Dendritic cell treated with granulocyte-macrophage colony-stimulating factor and Interleukin-4, amounts not matched to agents 40 ng/mL and 50 ng/mL, for 4 days (primary cell): ENCODE data around the gene PRMT9.
A peak's percentile ranks its signal among the peaks of the same experiment; 100 is the strongest.

Experiments
- H3K27ac Mint-ChIP-seq: one replicate; pipeline ENCODE4 v1.8.0; 2022; ENCODE audit warnings: mild to moderate bottlenecking, mixed read lengths
- H3K27me3 Mint-ChIP-seq: one replicate; pipeline ENCODE4 v1.8.0; 2022; ENCODE audit warnings: mild to moderate bottlenecking, mixed read lengths
- H3K36me3 Mint-ChIP-seq: one replicate; pipeline ENCODE4 v1.8.0; 2022; ENCODE audit warnings: low read depth, mixed read lengths
- H3K4me1 Mint-ChIP-seq: one replicate; pipeline ENCODE4 v1.8.0; 2022; ENCODE audit warnings: low read depth, mixed read lengths
- H3K4me3 Mint-ChIP-seq: one replicate; pipeline ENCODE4 v1.8.0; 2022; ENCODE audit warnings: mild to moderate bottlenecking, moderate library complexity, mixed read lengths
- H3K9me3 Mint-ChIP-seq: one replicate; pipeline ENCODE4 v1.8.0; 2022; ENCODE audit warnings: mixed read lengths
- intact Hi-C: fragments of 100-400 bp; cut with micrococcal nuclease; formaldehyde crosslinking; loops from one replicate; pipeline ENCODE4 v1.15.0; 2022

Gene PRMT9

DNA sequence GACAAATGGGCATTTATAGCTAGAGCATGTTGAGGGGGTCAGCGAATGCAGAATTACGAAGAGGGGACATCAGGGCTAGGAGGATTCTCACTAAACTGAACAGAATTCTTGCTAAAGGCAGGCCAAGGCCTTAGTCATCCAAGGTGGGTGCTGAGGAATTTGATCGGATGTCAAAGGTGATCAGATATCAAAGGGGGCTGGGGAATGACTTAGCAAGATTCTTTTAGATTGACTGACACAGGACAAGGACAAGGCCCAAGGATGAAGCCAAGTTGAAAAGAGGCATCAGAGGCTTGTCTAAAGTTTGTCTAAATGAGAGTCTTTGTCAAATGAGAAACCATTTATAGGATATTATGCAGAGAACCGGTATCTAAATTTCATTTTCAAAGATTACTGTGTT lies 57.1 kb downstream of the PRMT9 start:
- intact Hi-C loops, result no loop called here
- H3K9me3 Mint-ChIP-seq, result no peaks in the 10 kb centered on the region
- no peaks in the 10 kb centered on the region for H3K4me1 Mint-ChIP-seq
- no peaks in the 10 kb centered on the region for H3K27me3 Mint-ChIP-seq
- peaks cover 74% of the 10 kb centered on the region for H3K36me3 Mint-ChIP-seq
- H3K27ac Mint-ChIP-seq, result no peak overlapping the region
- H3K4me3 Mint-ChIP-seq, result no peak overlapping the region

DNA sequence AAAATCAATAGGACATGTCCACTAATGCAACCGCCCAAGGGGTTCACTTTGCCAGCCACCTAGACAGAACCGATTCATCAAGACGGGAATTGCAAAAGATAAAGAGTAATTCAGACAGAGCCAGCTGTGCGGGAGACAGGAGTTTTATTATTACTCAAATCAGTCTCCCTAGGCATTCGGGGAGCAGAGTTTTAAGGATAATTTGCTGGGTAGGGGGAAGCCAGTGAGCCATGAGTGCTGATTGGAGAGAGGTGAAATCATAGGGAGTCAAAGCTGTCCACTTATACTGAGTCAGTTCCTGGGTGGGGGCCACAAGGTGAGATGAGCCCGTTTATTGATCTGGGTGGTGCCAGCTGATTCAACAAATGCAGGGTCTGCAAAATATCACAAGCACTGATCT lies 58.2 kb downstream of the PRMT9 start:
- intact Hi-C loops, result no loop called here
- peaks cover 7% of the 10 kb centered on the region for H3K4me1 Mint-ChIP-seq
- no peaks in the 10 kb centered on the region for H3K9me3 Mint-ChIP-seq
- H3K4me3 Mint-ChIP-seq, result no peak overlapping the region
- peaks cover 72% of the 10 kb centered on the region for H3K36me3 Mint-ChIP-seq
- H3K27ac Mint-ChIP-seq, result no peak overlapping the region
- no peaks in the 10 kb centered on the region for H3K27me3 Mint-ChIP-seq

DNA sequence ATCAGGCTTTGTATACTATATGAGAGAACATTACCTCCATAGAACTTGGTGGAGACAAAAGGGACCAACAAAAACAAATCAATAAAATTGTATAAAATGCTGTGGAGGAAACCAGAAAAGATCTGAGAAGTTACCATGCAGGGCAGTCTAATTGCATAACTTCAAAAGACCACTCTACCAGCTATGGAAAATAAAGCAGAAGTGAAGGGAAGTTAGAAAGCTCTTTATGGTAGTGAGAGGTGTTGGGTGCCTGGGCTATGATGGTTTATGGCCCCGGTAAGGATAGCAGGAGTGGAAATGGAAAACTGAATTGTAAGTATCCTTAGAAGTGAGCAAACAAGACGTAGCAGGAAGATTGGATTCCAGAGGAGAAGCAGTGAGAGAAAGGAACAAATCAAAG lies 63.6 kb downstream of the PRMT9 start:
- intact Hi-C loops, result no loop called here
- Mint-ChIP-seq H3K4me3 (no peak overlapping the region), H3K27ac (no peak overlapping the region)

DNA sequence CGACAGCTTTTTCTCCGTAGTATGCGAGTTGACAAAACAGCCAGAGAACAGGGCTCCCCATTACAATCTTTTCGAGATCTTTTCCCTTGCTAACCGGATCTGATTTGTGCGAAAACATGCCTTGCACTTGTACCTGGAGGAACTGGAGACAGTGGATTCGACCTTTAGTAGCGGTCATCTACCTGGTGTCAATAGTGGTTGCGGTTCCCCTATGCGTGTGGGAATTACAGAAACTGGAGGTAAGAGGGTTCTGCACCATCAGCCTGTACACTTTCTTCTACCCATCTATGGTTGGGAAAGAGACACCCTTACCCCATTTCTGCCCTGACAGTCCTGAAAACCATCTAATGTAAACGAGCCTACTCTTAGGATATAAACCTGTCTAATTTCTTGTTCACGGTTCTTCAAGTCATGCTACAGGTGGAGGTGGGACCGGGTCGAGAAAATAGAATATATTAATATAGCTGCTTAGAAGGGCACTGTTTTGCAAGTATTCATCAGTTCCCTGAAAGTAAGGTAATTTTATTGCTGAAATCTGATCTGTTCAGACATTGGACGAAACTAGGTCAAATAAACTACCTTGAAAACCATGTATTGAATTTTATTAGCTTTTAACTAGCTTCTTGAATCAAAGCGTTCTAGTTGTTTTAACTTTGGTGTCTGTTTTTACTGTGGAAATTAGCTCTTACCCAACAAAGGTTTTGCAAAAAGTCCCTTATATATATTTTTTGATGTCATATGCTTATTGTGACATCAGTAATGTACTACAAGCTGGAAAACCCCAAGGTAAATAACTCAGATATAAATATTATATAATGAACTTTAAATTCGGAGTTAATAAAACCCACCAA lies 65.9 kb downstream of the PRMT9 start:
- H3K4me1 Mint-ChIP-seq, result peaks cover 19% of the 10 kb centered on the region
- H3K27me3 Mint-ChIP-seq, result peaks cover 9% of the 10 kb centered on the region
- no peaks in the 10 kb centered on the region for H3K9me3 Mint-ChIP-seq
- H3K36me3 Mint-ChIP-seq, result peaks cover 37% of the 10 kb centered on the region
- peak overlapping the region; percentile 94 for H3K4me3 Mint-ChIP-seq
- intact Hi-C loops, result no loop called here
- peak overlapping the region; percentile 94 for H3K27ac Mint-ChIP-seq

More for the DNA sequence above, 63.6 kb downstream of the PRMT9 start:
- H3K9me3 Mint-ChIP-seq, result no peaks in the 10 kb centered on the region
- H3K27me3 Mint-ChIP-seq, result no peaks in the 10 kb centered on the region
- peaks cover 19% of the 10 kb centered on the region for H3K4me1 Mint-ChIP-seq
- peaks cover 49% of the 10 kb centered on the region for H3K36me3 Mint-ChIP-seq

DNA sequence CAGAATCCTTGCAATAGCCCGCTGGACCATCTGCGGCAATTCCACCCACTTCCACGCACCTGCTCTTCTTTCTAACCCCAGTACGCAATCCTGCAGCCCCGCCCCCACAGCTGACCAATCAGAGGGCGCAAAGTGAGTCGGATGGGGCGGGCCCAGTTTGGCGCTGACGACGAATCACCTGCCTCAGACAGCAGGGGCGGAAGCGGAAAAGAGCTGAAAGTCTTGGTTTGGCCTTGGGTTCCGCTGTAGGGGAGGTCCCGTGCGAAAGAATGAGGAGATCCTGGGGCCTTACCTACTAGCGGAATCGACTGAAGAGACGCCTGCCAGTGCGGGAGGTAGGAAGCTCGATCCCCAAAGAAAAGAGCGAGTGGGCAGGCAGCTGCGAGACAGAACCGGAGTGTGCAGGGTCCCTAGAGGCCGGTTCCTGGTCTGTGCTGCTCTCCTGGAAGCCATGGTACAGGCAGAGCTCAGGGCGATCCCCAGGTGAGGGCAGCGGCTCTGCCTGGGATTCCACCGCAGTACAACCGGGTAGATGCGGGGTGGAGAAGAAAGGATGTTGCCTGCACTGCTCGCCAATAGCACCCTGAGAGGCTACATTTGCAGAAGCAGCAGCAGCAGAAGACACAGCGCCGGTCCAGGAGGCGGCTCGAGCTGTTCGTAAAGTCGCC lies 66.7 kb downstream of the PRMT9 start, which contains the start of gene TMEM184C:
TMEM184C (plus strand) TSS at position 225 of the 668 bp plus-strand sequence. CDS start 560 bp downstream, outside the sequence.
- H3K4me3 Mint-ChIP-seq, result peak within 1 kb of the TSS; percentile 94
- H3K4me1 Mint-ChIP-seq, result peaks cover 19% of the 10 kb centered on the region
- peak within 1 kb of the TSS; percentile 94 for H3K27ac Mint-ChIP-seq
- H3K27me3 Mint-ChIP-seq, result peaks cover 9% of the 10 kb centered on the region
- intact Hi-C loops, result no loop called here
- peaks cover 29% of the 10 kb centered on the region for H3K36me3 Mint-ChIP-seq
- H3K9me3 Mint-ChIP-seq, result no peaks in the 10 kb centered on the region

DNA sequence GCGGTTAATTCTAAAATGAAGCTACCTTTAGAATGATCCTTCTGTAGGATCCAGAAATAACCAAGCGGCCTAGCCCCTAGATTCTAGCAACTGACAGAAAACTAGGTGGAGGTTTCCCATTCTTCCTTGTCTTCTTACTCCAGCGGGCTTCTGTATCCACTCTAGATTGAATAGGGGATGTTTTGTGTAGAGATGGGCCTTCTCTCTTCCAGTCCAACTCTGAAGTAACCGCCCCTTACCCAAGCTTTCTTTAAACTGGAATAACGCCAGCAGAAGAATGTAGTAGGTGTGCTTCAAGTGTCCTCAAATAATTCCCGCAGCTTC lies 67.2 kb downstream of the PRMT9 start:
- Mint-ChIP-seq H3K9me3 (no peaks in the 10 kb centered on the region), H3K4me3 (peak overlapping the region; percentile 94), H3K4me1 (peaks cover 19% of the 10 kb centered on the region), H3K36me3 (peaks cover 29% of the 10 kb centered on the region), H3K27ac (peak overlapping the region; percentile 94), H3K27me3 (peaks cover 9% of the 10 kb centered on the region)
- intact Hi-C loops, result no loop called here

DNA sequence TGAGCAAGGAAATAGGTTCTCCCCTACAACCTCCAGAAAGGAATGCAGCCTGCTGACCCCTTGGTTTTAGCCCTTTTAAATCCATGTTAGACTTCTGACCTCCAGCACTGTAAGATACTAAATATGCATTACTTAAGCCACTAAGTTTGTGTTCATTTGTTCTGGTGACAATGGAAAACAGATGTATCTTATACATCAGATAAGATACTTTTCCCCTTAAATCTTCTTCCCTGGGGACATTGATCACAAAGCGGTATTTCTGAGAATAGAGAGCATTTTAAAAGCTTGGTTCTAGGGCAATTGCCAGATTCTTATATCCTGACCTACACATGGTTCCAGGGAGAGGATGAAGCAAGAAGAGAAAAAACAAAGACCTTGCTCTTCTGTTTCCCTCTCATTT lies 73.3 kb downstream of the PRMT9 start:
- no peak overlapping the region for H3K4me3 Mint-ChIP-seq
- H3K27ac Mint-ChIP-seq, result no peak overlapping the region
- H3K27me3 Mint-ChIP-seq, result peaks cover 15% of the 10 kb centered on the region
- no peaks in the 10 kb centered on the region for H3K9me3 Mint-ChIP-seq
- intact Hi-C loops, result no loop called here
- H3K36me3 Mint-ChIP-seq, result no peaks in the 10 kb centered on the region
- no peaks in the 10 kb centered on the region for H3K4me1 Mint-ChIP-seq

DNA sequence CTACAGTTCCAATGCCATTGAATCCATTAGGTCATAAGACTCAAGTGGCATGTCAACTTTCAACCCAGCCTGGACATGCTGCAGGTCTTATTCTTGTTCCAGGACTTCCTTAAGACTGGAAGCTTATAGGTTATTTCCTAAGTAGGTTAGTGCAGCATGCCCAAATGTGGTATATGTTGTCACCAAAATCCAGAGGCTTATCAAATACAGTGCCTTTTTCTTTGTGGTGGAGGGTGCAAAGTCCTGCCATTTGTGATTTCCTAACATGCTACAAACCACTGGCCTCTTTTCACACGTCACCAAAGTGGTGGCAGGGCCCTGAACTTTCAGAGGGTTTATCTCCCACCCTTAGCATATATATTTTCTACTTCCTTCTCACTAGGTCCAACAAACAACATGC lies 76.5 kb downstream of the PRMT9 start:
- Mint-ChIP-seq H3K9me3 (no peaks in the 10 kb centered on the region), H3K4me1 (no peaks in the 10 kb centered on the region), H3K4me3 (no peak overlapping the region), H3K27me3 (peaks cover 8% of the 10 kb centered on the region), H3K27ac (no peak overlapping the region), H3K36me3 (no peaks in the 10 kb centered on the region)
- intact Hi-C loops, result no loop called here

DNA sequence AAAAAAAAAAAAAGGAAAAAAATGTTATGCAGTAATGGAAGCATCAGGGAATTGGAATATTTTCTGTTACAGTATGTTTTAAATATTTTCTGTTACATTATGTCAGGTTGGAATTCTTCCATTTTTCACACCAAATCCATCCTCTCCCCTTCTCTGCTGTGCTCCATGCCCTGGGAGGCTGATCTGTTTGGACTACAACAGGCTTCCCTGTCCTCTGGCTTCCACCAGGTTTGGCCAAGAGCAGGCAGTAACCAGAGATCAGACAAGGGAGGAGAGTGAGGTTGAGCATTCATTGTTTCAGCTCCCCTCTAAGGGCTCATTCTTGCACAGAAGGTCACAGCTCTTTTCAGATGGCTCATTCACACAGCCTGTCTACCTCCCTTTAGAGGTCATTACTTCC lies 78.5 kb downstream of the PRMT9 start:
- intact Hi-C loops, result no loop called here
- H3K9me3 Mint-ChIP-seq, result no peaks in the 10 kb centered on the region
- peaks cover 8% of the 10 kb centered on the region for H3K27me3 Mint-ChIP-seq
- no peak overlapping the region for H3K27ac Mint-ChIP-seq
- no peaks in the 10 kb centered on the region for H3K36me3 Mint-ChIP-seq
- no peak overlapping the region for H3K4me3 Mint-ChIP-seq
- no peaks in the 10 kb centered on the region for H3K4me1 Mint-ChIP-seq

DNA sequence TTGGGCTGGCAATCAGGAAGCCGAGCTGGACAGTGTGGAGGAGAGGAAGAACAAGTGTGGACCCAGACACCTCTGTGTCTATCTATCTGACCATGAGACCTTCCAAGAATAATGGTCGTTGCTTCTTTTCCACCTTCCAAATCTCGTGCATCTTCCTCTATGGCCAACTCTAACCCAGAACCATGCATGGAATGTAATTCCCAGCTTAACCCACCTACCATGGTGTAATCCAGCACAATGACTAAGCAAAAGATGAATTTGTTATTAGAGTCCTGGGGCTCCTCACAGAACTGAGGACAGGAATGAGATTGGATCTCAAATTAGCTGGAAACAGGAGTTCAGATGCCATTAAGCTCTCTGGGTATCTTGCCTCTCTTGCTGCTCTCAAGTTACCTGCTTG lies 84.2 kb downstream of the PRMT9 start:
- H3K27ac Mint-ChIP-seq, result no peak overlapping the region
- H3K36me3 Mint-ChIP-seq, result no peaks in the 10 kb centered on the region
- no peaks in the 10 kb centered on the region for H3K9me3 Mint-ChIP-seq
- intact Hi-C loops, result no loop called here
- H3K4me1 Mint-ChIP-seq, result no peaks in the 10 kb centered on the region
- no peaks in the 10 kb centered on the region for H3K27me3 Mint-ChIP-seq
- H3K4me3 Mint-ChIP-seq, result no peak overlapping the region

DNA sequence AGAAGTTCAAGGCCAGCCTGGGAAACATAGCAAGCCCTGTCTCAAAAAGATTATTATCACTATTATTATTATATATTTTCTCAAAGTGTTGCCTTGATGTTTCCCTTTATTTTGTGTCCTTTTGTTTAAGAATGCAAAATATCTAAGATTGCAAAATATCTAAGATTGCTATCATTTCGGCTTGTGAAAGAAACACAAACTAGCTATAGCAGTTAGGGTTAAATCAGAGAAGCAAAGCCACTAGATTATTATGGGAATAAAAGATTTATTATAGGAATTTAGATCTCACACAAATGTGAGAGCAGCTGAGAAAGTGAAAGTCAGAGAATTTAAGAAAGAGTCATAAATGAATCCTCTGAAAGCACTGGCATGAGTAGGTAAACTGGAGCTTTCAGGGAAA lies 84.8 kb downstream of the PRMT9 start:
- no peaks in the 10 kb centered on the region for H3K36me3 Mint-ChIP-seq
- H3K9me3 Mint-ChIP-seq, result no peaks in the 10 kb centered on the region
- no peaks in the 10 kb centered on the region for H3K27me3 Mint-ChIP-seq
- no peaks in the 10 kb centered on the region for H3K4me1 Mint-ChIP-seq
- no peak overlapping the region for H3K27ac Mint-ChIP-seq
- H3K4me3 Mint-ChIP-seq, result no peak overlapping the region
- intact Hi-C loops, result no loop called here

DNA sequence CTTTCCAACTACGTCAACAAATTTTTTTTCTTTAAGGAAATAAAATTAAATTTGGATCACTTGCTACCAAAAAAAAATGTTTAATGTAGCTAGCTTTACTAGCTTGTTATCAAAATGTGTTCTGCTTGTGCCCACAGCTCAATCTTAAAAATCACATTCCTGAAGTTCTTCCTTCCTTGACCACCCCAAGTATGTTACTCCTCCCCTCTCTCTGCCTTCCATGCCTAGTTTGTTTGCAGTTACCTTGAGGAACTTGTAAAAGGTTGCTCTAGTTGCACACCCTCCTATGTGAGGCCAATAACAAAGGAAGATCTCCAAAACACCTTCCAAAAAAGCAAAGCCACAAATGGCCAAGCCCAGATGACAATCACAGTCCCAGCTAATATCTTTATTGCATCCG lies 86.4 kb downstream of the PRMT9 start:
- Mint-ChIP-seq H3K27ac (no peak overlapping the region), H3K4me3 (no peak overlapping the region), H3K4me1 (no peaks in the 10 kb centered on the region), H3K9me3 (no peaks in the 10 kb centered on the region), H3K36me3 (no peaks in the 10 kb centered on the region), H3K27me3 (no peaks in the 10 kb centered on the region)
- intact Hi-C loops, result no loop called here

DNA sequence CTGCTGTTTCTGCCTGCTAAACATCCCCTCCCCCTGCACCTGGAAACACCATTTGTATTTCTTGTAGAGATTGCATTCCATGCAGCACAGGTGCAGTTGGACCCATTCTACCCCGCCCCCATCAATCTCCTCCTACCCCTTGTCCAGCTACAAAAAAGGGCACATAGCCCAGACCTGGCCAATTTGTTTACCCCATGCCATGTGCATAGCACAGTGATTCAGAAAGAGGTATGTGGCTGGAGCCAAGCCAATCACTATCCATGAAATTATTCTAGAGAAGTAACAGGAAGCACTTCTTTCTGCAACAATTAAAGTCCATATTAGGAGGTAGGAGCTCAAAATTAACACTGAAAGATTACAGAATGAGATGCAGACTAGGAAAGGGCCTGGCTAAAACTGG lies 87.0 kb downstream of the PRMT9 start:
- Mint-ChIP-seq H3K27me3 (no peaks in the 10 kb centered on the region), H3K4me3 (no peak overlapping the region), H3K4me1 (no peaks in the 10 kb centered on the region), H3K27ac (no peak overlapping the region), H3K9me3 (no peaks in the 10 kb centered on the region), H3K36me3 (no peaks in the 10 kb centered on the region)
- intact Hi-C loops, result no loop called here

DNA sequence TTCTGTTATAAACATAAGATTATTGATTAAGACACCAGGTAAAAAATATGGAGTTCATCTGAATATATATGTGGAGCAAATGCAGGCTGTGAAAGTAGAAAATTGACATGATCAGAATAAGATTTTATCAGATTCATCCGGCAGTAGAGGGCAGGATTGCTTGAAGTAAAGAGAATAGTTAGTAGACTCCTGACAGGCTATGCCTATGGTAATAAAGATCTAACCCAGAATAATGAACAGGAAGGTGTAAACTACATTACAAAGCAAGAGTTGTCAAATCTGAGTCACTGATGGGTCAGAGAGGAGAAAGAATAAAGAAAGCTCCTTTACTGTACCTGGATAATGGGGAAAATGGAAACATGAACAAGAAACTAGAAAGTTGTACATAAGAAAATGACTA lies 87.6 kb downstream of the PRMT9 start:
- no peaks in the 10 kb centered on the region for H3K4me1 Mint-ChIP-seq
- H3K4me3 Mint-ChIP-seq, result no peak overlapping the region
- no peak overlapping the region for H3K27ac Mint-ChIP-seq
- H3K9me3 Mint-ChIP-seq, result no peaks in the 10 kb centered on the region
- H3K27me3 Mint-ChIP-seq, result no peaks in the 10 kb centered on the region
- intact Hi-C loops, result no loop called here
- no peaks in the 10 kb centered on the region for H3K36me3 Mint-ChIP-seq
